HG03060 (cell line): ENCODE measurements around the gene DAB2.

Experiments used
- ATAC-seq: cut with Tn5 transposase; IDR thresholded peaks from one replicate; pipeline ENCODE4 v1.9.1; 2021; ENCODE audit warnings: low read depth, moderate number of reproducible peaks; ENCODE audit not compliant: unreplicated experiment

DAB2 gene

DNA sequence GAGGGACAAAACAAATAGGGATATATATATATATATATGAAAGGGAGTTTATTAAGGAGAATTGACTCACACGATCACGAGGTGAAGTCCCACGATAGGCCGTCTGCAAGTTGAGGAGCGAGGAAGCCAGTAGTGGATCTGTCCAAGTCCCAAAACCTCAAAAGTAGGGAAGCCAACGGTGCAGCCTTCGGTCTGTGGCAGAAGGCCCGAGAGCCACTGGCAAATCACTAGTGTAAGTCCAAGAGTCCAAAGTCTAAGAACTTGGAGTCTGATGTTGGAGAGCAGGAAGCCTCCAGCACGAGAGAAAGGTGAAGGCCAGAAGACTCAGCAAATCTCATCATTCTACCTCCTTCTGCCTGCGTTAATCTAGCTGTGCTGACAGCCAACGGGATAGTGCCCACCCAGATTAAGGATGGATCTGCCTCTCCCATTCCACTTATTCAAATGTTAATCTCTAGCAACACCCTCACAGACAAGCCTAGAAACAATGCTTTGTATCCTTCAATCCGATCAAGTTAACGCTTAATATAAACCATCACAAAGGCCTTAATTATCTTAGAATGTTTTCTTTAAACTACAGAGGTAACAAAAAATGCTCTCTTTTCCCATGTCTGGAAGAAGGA lies 23.8 kb upstream of the DAB2 start:
- ATAC-seq, result no peak

DNA sequence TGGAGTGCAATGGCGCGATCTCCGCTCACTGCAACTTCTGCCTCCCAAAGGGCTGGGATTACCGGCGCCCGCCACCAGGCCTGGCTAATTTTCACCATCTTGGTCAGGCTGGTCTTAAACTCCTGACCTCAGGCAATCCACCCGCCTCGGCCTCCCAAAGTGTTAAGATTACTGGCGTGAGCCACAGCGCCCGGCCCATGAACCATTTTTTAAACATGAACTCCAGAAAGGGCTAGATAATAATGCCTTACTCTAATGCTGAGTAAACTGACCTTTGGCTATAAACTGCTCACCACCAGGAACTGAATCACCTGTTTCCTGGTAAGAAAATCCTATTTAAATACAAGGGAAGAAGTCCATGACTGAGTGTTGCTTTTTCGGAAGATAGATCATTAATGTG lies 23.2 kb upstream of the DAB2 start:
- no peak for ATAC-seq

DNA sequence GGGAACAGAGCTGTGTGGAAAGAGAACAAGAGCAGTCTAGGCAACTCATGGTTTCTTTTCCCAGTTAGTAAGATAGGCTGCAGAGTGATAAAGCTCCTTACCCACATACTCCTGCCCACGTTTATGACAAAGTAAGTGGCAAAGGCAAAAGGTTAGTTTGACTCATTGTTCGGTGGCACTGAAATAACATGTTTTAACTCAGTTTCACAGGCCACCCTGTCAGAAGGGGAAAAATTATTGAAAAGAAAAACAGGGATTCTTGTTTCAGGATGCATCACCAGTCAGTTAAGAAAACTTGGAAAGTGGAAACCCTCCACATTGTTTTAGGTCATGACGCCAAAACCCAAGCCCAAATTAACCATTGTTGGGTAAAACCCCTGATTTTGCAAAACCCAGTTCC lies 22.3 kb upstream of the DAB2 start:
- ATAC-seq, result no peak

DNA sequence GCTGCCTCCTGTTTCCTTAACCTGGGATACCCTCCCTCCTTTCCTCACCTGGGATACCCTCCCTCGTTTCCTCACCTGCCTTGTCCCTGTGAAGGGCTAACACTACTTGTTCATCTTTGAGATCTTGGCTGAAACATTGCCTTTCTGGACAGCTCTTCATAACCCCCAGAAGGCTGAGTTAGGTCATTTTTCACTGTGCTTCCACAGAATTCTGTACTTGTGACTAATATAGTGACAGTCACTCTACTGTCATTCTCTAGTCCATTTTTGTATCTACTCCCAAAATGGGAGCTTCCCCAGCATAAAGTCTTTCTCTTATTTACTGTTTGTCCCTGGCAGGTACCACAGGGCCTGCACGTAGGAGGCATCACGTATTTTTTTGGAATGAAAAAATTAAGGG lies 21.5 kb upstream of the DAB2 start:
- no peak for ATAC-seq

DNA sequence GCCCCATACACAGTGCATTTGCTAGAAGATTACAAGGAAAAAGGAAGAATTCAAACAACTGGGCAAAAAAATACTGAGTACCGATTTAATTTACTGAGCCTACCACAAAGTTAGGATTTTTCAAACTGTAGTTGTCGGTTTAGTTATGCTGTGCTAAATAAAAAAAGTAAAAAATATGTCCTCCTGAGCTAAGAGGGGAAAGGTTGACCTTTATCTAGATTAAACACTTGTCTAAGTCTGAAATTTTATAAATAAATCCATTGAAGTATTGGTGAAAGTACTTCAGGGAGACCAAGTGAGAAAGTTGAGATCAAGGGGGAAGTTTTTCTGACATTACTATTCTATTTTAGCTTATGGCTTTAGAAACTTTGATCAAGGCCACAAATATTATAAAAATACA lies 19.1 kb upstream of the DAB2 start:
- ATAC-seq, result no peak

DNA sequence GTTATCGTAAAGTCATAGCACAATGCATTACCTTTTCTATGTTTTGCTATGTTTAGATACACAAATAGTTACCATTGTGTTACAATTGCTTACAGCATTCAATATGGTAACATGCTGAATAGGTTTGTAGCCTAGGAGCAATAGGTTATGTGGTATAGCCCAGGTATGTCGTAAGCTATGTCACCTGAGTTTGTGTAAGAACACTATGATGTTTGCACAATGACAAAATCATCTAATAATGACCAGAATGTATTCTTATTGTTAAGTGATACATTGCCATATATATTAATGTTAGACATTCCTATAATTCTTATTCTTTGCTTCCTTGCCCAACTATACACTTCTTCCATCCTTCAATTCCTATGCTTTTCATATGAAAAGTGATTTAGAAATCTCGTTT lies 18.2 kb upstream of the DAB2 start:
- no peak for ATAC-seq

DNA sequence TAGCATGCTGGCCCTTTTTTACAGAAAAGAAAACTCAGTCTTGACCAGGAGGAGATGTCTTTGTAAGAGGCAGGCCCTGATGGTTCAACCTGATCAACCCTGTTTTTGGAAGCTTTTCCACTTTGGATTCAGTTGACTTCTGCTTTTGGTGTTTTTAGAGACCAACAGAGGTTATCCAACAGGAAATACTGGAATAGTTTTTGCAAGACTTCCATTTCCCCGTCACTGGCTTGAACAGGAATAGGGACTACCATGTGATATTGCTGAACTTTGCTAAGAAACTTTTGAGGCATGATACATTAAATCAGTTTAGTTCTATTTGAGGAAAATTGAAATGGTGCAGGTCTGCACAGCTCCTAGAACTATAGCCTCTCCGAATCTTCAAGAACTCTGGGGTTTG lies 17.1 kb upstream of the DAB2 start:
- ATAC-seq, result no peak

DNA sequence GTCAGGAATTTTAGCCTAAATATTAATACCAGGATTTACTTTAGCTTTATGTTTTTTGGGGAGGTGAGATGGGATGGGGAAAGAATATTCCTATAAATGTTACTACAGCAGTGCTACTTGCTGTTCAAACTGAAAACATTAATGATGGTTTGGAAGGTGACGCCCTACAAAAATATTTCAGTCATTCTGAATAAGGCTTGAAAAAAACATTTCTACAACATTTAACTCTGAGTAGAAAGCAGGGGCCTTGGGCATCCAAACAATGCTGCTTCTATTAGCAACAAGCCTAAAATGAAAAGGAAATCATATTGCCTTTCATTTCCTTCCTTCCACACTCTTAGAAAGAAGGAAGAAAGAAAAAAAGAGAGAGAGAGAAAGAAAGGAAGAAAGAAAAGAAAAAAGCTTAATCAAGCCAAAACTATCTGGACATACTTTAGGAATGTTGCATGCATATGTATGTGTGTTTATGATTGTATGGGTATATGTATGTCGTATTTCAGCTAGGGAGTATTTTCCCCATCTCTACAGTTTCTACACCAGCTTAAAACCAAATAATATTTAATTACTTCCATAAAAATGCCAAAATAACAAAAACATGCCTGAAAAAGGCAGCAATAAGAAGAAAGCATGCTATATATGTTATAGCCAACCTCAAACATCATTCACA lies 16.3 kb upstream of the DAB2 start:
- no peak for ATAC-seq

DNA sequence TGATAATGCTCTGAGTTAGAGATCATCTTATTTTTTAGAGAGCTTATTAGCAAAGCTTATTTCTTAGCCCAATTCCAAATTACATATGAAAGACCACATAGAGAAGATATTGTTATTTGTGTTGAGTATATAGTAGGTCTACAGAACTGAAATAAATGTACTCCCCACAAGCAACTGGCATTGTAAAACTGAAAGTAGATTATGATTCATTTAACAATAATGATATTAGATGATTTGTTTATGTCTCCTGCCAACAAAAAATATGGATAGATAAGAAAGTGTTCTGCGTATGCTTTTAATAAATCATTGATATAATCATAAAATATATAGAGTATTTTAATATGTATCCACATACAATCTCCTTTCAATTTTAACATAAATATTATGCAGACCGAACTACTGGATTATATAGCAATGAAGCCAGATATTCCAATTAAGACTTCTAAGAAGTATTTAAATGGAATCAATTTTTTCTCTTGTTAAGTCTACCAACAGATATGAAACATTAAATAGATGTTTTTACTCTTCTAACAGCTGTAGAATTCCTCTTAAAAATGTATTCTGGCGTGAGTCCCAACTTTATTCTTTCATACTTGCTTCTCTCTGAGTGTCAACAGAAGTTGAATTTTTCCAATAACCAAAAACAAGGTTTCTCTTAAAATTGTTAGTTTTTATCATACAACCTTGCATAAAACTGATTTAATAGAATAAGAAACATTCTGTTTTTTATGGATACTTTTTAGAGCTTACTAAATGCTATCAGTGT lies 15.6 kb upstream of the DAB2 start:
- ATAC-seq, result no peak

DNA sequence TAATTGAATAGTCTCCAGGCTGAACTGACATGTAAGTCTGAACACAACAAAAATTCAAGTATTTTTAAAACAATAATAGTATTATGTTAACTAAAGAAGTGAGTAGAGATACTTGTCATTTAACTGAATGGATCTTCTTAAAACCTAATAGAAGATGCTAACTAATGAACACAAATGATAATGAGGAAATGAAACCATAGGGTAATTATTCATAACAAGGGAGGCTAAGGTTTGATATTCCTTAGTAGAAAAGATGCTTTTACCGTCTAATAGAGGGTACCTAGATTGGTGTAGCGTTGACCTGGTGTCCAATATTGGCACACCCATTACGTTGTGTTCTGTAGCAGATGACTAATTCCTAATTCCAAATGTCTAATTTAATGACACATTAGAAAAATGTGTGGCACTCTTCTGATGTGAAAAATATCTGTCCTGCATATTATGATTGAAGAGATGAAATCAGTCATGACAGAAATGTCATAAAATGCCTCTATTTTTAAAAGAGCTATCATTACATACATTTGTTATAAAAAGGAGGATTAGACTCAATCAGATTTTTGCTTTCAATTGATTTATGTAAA lies 14.9 kb upstream of the DAB2 start:
- ATAC-seq, result no peak

DNA sequence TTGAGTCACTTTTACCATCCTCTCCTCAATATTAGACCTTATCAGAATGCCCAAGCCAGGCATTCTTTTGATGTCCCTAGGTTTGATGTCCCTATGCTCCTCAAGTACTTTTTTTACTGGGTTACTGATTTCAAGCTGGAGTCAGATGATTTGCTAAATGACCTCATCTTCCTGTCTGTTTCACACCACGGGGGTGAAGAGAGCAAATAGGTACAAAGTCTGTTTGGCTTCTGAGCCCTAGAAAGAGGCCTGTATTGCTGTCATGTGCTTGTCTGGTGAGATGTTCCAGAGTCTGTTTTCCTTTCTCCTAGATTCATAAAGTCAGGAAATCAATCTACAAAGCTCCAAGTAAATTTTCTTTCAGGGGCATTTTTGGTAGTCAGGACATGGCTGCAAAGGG lies 12.7 kb upstream of the DAB2 start:
- ATAC-seq, result no peak

DNA sequence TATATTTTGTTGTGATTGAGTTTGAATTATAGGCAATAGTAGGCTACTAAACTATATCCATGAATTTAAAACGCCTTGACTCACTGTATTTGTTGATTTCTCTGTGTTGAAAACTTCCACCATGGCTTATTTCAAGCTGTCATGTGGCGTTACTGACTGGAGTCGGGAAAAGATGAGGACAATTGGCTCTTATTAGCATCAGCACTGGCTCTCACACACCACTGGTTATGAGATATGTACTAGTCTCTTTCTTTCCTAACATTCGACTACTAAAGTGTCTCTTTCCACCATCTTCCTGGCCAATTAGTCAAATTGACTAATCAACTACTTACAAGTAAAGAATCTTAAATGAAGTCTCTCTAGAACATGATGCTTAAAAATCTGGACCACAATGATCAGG lies 9.1 kb upstream of the DAB2 start:
- no peak for ATAC-seq

DNA sequence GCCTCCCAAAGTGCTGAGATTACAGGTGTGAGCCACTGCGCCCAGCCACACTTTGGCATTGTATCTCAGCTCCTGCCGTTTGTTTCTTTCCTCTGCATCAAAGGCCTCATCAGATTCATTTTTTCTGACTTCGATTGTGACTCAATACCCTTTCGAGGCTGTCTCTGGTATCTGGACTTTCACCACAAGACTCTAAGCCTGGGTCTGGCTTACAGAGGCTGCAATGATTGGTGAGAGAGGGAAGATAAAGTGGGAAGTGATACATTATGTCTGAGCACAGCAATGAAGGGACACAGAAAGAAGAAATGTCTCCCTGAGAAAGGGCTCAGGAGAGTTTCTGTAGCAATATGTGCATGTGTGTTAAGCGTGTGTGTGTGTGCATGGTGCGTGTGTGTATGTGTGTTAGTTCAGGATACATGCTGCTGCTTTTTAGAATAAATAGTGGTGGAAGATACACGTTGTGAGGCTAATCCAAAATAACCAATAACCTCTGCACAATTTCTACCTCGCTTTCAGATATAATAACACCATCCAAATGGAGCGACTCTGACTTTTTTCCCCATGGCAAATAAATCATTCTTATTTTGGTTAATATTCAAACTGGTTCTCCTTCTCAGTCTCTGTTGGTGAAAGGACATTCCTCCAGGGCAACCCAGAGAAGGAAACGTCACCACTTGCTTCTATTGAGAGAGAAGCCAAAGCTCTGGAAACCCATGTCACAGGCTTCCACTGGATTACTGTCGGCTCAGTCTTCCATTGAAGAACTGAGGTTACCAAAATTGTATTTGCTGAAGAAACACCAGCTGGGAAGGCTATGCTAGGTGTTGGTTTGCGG lies 8.1 kb upstream of the DAB2 start:
- ATAC-seq, result no peak

DNA sequence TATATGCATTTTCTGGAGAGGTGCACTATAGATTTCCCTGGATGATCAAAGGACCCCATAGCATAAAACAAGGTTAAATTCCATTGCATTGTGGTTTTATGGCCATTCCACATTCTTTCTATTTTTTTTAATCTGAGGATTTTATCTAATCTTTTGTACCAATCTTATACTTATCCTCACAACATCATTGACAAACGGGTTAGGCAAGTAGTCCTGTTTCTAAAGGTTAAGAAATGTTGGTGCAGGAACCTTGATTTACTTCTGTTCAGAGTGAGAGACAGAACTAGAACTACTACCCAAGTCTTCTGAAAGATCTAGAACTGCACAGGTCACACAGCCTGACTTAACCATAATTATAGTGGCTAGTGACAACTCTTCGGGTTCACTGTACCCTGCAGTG lies 5.7 kb upstream of the DAB2 start:
- no peak for ATAC-seq

DNA sequence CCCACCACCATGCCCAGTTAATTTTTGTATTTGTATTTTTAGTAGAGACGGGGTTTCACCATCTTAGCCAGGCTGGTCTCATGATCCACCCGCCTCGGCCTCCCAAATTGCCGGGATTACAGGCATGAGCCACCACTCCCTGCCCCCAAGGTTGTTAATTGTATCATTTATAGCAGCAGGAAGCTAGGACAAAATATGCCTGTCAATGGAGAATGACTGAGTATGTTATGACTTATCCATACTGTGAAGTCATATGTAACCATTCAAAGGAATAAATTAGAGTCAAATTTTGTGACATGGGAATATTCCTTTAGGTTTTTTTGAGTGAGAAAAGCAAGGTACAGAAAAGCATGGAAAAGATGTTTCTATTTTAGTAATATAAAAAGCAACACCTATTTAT lies 3.9 kb upstream of the DAB2 start:
- ATAC-seq, result no peak

DNA sequence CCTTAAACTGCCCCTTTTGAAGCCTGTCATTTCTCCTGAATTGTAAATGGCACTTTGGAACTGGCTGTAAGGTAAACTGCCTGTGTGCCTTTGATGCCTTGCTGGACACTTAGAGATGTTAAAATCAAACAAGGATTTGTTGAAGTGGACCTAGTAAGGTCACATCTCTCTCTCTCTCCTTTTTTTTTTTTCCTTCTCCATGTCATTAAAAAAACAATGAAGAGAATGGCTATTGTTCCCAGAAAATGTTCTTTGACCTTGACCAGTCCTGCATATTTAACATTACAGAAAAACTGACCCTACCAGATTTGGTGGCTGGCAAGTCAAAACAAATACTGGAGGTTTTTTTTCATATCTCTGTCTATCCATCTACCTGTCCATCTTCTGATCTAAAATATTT lies 2.9 kb upstream of the DAB2 start:
- ATAC-seq, result no peak

DNA sequence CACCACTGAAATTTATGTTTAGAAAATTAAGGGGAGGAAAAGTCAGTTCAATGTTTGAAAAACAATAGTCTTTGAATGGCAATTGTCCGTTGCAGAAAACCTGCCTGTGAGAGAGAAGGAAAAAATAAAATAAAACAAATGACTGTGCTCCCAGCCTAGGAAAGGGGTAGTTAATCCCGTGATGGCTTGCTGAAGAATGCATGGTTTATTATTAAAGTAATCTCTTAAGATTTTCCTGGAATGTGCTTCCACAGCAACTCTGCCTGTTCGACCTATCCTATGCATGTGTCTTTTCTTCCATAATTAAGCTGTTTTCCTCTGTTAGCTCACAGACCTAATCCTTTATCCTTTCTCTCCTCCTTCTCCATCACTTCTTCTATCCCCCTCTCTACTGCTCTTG lies 2.4 kb upstream of the DAB2 start:
- no peak for ATAC-seq

DNA sequence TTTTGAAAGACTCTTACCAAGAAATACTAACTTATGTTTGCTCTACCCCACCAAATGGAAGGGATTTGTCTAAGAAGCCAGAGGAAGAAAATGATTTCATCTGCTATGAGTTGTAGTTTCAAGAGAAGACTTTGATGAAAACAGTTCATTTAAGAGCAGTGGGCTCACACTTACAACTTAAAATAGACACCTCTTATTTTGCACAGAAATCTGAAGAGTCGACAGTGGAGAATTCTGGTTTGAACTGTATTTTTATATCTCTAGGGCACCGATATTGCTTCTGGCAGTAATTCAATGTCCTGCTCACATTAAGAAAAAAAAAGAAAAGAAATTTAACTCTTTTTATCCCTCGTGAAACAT lies 1.9 kb upstream of the DAB2 start:
- no peak for ATAC-seq

DNA sequence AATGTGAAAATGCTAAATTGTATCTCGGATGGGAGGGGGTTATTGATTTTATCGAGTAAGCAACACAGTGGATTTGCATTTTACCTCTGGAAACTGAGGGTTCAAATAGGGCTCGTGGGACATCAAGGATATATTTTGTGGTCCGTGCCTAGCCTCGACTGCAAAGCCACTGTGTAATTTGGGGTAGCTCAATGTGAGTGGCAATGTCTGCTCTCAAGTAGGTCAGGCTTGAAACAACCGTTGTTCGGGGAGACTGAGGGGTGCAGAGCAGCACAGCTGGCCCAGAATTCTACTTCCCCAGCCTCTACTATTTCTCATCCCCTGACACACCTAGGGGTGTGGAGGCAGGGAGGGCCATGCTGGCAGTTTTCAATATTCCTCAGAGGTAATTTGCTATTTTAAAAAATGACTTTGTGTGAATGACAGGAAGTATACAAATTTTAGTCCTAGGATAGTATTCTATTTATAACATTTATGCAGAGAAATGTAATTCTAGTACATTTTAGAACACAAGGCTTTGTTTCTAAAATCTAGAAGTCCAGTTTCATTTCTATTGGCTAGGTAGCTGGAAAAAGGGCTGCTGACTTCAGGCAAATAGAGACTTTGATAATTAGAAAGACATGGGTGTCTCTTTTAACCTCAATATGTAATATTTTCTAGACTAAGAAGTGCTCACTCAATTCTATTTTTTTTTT lies 1.4 kb upstream of the DAB2 start:
- ATAC-seq, result no peak

DNA sequence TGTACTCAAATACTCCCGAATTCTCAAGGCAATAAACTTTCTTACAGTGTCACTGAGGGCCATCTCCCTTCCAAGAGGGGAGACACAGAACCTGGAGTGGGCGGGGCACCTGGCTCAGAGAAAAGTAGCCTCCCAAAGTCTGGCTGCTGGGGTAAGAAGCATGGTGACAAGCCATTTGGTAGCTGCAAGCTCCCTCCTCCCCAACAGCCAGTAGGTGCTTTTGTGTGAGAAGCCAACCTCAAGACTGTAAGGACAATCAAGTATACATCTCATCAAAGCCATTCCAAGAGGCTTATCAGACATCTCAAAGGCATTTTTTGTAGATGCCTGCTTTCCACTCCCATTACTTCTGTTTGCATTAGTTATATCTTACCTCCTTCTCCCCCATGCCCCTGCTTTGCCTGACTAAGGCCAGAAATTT lies 1.4 kb downstream of the DAB2 start:
- ATAC-seq, result no peak
